ENCODE measurements around the gene GTF2A2. TPM values are rescaled to one million over a fixed set of nuclear protein-coding genes. Genes with fewer than 3 reads are reported as not detected.

The GTF2A2 gene
- total RNA-seq, 1 donor from 2014 or later, result 80.9 TPM

GRCh38 chr15:59674361-59674877 is 17.1 kb upstream of the GTF2A2 start:
- TF ChIP-seq CTCF (conservative IDR thresholded peaks at IDR 0.05; ENCODE audit: low read depth, low read length), result no peak
- no peak overlapping the region for H3K4me3 ChIP-seq (ENCODE audit: low read depth, low read length)
- DNase-seq (ENCODE audit: low read depth), result no peak

DNA sequence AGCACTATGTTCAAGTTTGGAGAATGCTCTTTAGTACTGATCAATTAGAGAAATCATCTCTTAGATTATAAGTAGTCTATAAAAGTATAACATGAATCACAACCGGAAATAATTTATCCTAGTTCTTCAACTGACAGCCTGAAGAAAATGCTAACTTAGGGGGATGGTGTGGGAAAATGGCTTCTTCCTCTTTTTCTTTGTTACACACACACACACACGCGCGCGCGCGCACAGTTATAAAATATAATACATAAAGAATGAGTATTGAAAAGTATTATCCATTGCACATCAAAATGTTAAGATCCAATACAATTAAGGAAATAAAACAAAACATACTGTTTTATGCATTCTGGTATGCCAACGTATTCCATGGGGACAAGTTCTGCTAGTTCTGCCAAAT is 11.2 kb upstream of the GTF2A2 start:
- no peak for TF ChIP-seq CTCF (conservative IDR thresholded peaks at IDR 0.05; ENCODE audit: low read depth, low read length)
- no peak for DNase-seq (ENCODE audit: low read depth)
- H3K4me3 ChIP-seq (ENCODE audit: low read depth, low read length), result no peak overlapping the region

- TF ChIP-seq CTCF (conservative IDR thresholded peaks at IDR 0.05; ENCODE audit: low read depth, low read length), result no peak
Observed at GRCh38 chr15:59662260-59662659, 4.9 kb upstream of the GTF2A2 start.

GRCh38 chr15:59659366-59659765 is 2.1 kb upstream of the GTF2A2 start:
- TF ChIP-seq CTCF (conservative IDR thresholded peaks at IDR 0.05; ENCODE audit: low read depth, low read length), result no peak
- DNase-seq (ENCODE audit: low read depth), result no peak

More at GRCh38 chr15:59662260-59662659, 4.9 kb upstream of the GTF2A2 start:
- DNase-seq (ENCODE audit: low read depth), result no peak
- no peak overlapping the region for H3K4me3 ChIP-seq (ENCODE audit: low read depth, low read length)

GRCh38 chr15:59657635-59658125 is 365 bp upstream of the GTF2A2 start:
- no peak for TF ChIP-seq CTCF (conservative IDR thresholded peaks at IDR 0.05; ENCODE audit: low read depth, low read length)
- H3K4me3 ChIP-seq (ENCODE audit: low read depth, low read length), result peak overlapping the region; percentile 84
- no peak for DNase-seq (ENCODE audit: low read depth)

More at GRCh38 chr15:59659366-59659765, 2.1 kb upstream of the GTF2A2 start:
- no peak overlapping the region for H3K4me3 ChIP-seq (ENCODE audit: low read depth, low read length)

GRCh38 chr15:59654046-59654445 is 3.3 kb downstream of the GTF2A2 start:
- no peak for DNase-seq (ENCODE audit: low read depth)
- no peak overlapping the region for H3K4me3 ChIP-seq (ENCODE audit: low read depth, low read length)
- TF ChIP-seq CTCF (conservative IDR thresholded peaks at IDR 0.05; ENCODE audit: low read depth, low read length), result no peak

DNA sequence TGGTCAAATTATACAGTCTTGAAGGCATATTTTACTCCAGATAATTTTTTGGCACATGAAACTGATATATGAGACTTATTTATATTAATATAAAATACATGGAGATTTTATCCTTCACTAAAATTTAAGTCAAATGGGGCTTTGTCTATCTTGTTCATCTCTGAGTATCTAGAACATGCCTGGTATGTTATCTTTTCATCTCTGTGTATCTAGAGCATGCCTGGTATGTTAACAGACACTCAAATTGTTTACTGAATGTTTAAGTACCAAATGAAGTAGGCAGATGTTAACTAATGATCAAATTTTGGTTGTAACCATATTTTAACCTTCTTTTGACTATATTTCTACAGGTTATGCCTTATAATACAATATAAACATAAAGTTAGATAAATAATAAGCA is 7.7 kb downstream of the GTF2A2 start:
- DNase-seq (ENCODE audit: low read depth), result no peak
- TF ChIP-seq CTCF (conservative IDR thresholded peaks at IDR 0.05; ENCODE audit: low read depth, low read length), result no peak
- H3K4me3 ChIP-seq (ENCODE audit: low read depth, low read length), result no peak overlapping the region
